NK-92 (cell line): Measurements from ENCODE around the gene TOMM5.

ENCODE experiments used
- DNase-seq: peaks from one replicate; lab custom pipeline; 2025; ENCODE audit not compliant: unreplicated experiment; lab: John Stamatoyannopoulos, UW

The TOMM5 gene

GRCh38 chr9:37592108-37592951, at the start of gene TOMM5:
Gene TOMM5, minus strand, starts transcription at chr9:37592597. Its CDS starts 65 bp downstream, at chr9:37592532.
- peak; percentile 44 for DNase-seq

DNA sequence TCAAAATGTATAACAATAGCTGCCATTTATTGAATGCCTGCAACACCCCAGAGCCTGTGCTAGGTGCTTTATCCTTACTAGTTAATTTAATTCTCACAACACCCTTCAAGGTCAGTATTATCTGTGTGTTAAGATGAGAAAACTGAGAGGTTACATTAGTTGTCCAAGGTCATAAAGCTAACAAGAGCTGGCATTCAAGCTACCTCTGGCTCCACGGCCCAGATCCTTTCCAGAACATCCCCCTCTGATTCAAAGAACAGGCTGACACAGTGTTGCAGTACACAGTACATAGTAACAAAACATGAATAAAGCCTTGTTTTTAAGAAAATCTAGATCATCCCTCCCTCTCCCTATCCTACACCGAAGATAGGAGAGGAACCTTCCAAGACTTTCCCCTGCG, 48.9 kb upstream of the TOMM5 start:
- no peak for DNase-seq

DNA sequence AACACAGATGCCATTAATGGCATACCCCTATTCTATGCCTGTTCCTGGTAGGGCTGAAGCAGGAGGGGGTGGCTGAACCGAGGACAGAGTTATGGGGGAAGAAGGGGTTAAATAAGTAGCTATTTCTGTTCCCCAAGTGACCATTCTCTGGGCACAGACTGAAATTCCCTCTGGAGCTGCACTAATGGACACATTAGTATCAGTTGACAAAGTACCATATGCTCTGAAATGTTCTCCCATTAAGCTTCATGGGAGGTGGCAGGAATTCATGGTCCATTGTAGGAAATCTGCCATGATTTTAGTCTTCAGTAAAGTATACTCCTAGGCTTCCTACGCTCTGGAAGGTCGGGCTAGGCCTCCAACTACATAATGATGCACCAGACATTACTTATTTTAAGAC, 47.8 kb upstream of the TOMM5 start:
- no peak for DNase-seq

DNA sequence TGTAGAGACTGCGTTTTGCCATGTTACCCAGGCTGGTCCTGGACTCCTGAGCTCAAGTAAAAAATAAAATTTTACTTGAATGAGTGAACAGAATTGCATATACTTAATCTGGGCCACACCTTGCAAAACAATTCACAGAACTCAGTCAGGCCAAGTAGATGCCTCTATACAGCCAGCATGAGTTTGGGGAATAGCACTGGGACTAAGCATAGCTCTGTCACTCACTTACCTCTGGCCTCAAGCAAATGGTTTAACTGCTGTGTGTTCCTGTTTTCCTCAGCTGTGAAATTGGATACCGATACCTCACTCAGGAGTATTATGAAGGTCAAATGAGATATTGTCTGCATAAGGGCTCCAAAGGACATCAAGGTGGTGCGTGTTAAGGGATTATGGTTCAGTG, 47.4 kb upstream of the TOMM5 start:
- no peak for DNase-seq

DNA sequence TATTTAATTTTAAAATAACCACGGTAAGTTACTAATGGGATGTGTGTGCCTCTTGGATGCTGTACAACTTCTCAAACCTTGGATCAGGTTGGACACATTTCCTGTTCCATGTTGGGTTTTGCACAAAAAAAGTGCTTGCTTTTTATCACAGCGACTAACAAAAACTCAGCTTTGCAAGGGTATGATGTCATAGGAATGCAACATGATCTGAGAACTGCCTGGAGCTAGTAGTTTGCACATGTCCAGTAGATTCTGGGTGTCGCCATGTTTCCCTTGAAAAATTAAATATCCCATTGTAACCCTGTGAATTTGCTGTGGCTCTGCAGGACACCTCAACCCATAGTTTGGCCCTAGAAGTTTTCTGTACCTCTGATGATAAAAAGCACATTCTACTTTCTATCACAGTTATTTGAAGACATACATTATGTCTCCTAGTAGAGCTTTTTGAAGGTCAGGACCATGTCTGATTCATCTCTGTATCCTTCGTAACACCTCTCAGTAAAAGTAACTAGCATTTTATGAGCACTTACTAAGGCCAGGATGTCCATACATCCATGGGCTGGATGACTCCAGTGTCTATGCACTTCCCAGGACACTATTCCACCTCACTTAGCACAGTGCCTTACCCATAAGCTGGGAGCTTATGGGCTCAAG, 46.8 kb upstream of the TOMM5 start:
- no peak for DNase-seq

GRCh38 chr9:37636511-37637448, 44.4 kb upstream of the TOMM5 start:
- no peak for DNase-seq

- DNase-seq = no peak
Observed at GRCh38 chr9:37635808-37636207, 43.4 kb upstream of the TOMM5 start.

DNA sequence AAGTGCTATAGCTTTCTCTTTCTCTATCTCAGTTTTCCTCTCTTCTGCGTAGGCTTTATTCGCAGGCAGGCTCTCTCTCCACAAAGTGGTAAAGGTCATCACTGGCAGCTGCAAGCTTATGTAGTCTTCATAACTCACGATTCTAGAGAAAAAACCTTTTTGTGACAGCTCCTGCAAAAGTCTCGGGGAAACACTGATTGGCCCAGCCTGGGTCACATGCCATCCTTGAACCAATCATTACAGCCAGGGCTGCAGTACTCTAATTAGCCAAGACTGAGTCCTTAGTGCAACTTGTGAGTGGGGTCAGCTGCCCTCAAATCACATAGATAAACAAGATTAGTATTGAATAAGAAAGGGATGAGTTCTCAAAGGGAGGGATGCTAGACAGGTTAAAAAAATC, 40.1 kb upstream of the TOMM5 start:
- DNase-seq = no peak

DNA sequence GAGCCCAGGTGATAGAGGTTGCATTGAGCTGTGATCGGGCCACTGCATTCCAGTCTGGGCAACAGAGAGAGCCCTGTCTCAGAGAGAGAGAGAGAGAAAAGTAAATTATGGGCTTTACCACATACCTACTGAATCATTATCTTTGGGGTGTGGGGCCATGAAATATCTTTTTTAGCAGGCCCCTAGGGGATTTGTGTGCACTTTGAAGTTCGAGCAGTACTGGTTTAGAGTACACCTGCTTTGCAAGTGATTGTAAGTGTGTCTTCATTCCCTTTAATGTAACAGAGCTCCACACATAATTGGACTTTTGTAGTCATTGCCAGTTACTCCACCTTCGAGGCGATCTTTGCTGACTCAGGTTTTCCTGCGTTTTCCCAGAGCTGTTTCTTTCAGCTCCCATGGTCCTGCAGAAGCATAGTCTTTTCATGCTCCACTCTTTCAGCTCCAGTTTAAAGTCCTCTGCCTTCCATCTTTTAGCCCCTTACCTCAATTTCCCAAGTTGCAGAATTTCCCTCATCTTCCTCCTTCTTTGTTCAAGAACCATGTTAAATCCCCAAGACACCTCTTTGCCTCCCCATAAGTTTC, 34.4 kb upstream of the TOMM5 start:
- DNase-seq = no peak

GRCh38 chr9:37625758-37626147, 33.4 kb upstream of the TOMM5 start:
- DNase-seq = no peak

GRCh38 chr9:37625036-37625757, 32.8 kb upstream of the TOMM5 start:
- DNase-seq = no peak

DNA sequence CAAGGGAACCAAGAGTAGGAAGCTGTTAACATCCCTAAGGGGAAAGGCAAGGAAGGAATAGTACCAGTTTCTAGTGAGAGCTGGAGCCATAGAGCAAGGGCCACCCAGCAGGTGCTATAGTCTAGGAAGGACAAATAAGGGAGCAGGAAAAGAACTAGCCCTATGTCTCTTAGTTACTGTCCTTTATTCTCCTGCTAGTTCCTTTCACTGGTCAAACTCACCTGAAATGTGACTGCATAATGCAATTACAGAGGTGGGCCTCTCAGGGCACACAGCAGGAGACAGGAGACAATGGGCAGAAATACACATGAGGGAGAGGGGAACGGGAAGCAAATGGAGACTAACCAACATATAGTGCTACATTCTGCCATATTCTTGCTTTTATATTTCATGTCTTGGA, 31.7 kb upstream of the TOMM5 start:
- DNase-seq = no peak

- no peak for DNase-seq
Observed at GRCh38 chr9:37623267-37623666, 30.9 kb upstream of the TOMM5 start.

DNA sequence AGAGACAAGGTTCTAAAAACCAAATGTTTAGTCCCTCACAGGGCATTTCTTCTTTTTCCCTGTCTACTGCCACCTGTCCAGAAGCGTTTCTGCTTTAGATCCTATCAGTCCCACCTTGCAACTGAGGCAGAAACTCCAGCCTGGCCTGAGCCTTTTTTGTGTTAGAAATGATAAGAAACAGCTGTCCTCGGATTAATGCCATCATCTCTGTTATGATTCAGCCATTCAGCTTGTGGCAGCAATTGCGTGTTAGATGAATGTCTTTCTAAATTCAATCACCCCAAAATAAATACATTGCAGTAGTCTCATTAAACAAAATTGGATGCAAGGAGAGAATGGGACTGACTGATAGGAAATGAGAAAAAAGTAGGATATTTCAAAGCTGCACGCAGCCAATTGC, 30.1 kb upstream of the TOMM5 start:
- no peak for DNase-seq

DNA sequence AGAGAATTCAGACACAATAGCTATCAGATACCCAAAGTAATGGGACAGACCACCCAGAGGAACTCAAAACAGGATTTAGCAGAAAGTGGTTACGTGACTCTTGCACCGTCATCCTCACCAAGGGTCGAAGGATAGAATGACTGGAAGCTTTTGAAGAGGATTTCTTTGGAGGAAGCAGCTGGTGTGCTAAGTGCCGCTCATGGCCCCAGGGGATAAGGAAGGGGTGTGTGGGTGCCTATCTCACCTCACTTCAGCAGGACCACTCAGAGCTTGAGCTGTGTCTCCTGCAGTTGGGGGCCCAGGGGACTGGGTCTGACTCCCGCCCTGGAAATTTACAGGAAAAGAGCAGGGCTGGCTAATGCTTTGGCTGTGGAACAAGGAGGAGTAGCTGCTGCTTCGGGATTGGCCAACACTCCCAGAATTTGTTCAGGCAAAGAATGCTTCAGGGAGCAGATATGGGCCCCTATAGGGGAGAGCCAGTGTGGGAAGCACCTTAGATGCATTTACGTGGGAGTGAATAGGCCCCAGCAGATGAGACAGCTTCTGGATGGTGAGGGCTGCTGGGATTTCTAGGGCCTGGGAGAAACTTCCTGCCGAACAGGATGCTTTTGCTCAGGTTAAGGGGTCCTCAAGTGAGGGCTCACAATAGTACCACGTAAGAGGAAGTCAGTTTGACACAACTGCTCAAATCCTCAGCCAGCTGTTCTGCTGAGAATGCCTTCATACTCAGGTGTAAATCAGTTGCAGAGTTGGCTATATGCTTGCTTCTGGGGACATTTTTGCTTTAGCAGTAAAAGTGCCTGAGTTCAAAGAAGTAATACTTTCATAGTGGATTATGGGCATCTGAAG, 29.1 kb upstream of the TOMM5 start:
- no peak for DNase-seq

DNA sequence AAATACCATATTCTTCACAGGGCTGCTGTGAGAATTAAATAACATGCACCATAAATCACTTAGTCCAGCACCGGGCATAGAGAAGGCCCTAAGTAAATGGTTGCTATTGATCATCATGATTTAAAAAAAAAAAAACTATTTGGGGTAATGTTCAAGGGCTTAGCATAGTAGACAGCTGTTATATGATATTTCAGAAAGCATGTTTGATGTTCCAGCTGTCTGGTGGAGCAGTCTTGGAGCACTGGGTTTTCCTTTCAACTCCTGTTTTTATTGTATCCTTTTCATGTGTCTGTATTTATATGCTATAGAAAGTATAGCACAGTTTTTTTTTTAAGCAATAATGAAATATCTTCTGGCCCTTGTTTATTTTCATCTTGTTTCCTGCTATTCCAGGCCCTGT, 28.0 kb upstream of the TOMM5 start:
- DNase-seq = no peak

DNA sequence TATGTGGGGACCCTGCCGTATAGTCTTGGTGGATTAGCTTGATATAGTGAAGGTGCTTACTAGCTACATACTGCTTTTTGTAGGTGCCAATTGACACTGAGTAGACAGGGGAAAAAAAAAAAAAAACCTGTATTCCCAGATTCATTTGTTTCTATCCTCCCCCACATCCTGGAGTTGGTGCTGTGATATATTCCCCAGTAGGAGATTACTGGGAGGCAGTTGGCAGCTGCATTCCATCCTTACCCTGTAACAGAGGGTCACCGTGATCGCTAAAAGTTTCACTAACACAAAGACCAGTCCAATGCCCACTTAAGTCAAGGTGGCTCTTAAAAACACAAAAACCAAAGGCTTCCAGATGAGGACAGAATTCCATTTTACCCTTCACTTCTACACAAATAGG, 27.4 kb upstream of the TOMM5 start:
- no peak for DNase-seq

- DNase-seq = no peak
Observed at GRCh38 chr9:37618817-37619216, 26.4 kb upstream of the TOMM5 start.

- no peak for DNase-seq
Observed at GRCh38 chr9:37617832-37618231, 25.4 kb upstream of the TOMM5 start.

- no peak for DNase-seq
Observed at GRCh38 chr9:37617161-37617560, 24.8 kb upstream of the TOMM5 start.
